Smooth muscle cell (in vitro differentiated cells): ENCODE measurements around the gene PRKCE. TPM values are rescaled to one million over a fixed set of nuclear protein-coding genes. Genes with fewer than 3 reads are reported as not detected.

ENCODE experiments used
- DNase-seq: peaks from one replicate; lab custom pipeline; 2025; ENCODE audit not compliant: unreplicated experiment; lab: John Stamatoyannopoulos, UW
- H2AFZ ChIP-seq: fragments of 200-600 bp; sonication (generic); 2 replicates; pipeline ENCODE4 v1.6.0; 2016; ENCODE audit warnings: antibody characterized with exemption, low read depth, mild to moderate bottlenecking
- H3F3A ChIP-seq: fragments of 200-600 bp; sonication (generic); 2 replicates; pipeline ENCODE4 v1.6.0; 2017; ENCODE audit warnings: antibody characterized with exemption, low read depth
- H3K27ac ChIP-seq: fragments of 200-600 bp; sonication (generic); 2 replicates; pipeline ENCODE4 v1.5.1; 2016; ENCODE audit warnings: low read depth, mild to moderate bottlenecking
- H3K27me3 ChIP-seq: fragments of 200-600 bp; sonication (generic); 2 replicates; pipeline ENCODE4 v1.6.1; 2016; ENCODE audit warnings: low read depth, mild to moderate bottlenecking
- H3K36me3 ChIP-seq: fragments of 200-600 bp; sonication (generic); 2 replicates; pipeline ENCODE4 v1.5.1; 2016; ENCODE audit warnings: low read depth
- H3K4me1 ChIP-seq: fragments of 200-600 bp; sonication (generic); 2 replicates; pipeline ENCODE4 v1.5.1; 2016; ENCODE audit warnings: low read depth
- H3K4me2 ChIP-seq: fragments of 200-600 bp; sonication (generic); 2 replicates; pipeline ENCODE4 v1.6.0; 2016; ENCODE audit warnings: mild to moderate bottlenecking
- H3K4me3 ChIP-seq: fragments of 200-600 bp; sonication (generic); 2 replicates; pipeline ENCODE4 v1.5.1; 2016; ENCODE audit warnings: mild to moderate bottlenecking
- H3K79me2 ChIP-seq: fragments of 200-600 bp; sonication (generic); 2 replicates; pipeline ENCODE4 v1.6.0; 2016; ENCODE audit warnings: low read depth, mild to moderate bottlenecking
- H3K9ac ChIP-seq: fragments of 200-600 bp; sonication (generic); 2 replicates; pipeline ENCODE4 v1.6.0; 2016; ENCODE audit warnings: low read depth
- H3K9me3 ChIP-seq: fragments of 200-600 bp; sonication (generic); replicated peaks from 2 replicates; pipeline ENCODE4 v1.5.1; 2016; ENCODE audit warnings: low read depth
- H4K20me1 ChIP-seq: fragments of 200-600 bp; sonication (generic); 2 replicates; pipeline ENCODE4 v1.6.0; 2016; ENCODE audit warnings: low read depth
- WGBS: methylation state at CpG from one replicate; pipeline ENCODE4 v1.1.7; 2016; ENCODE audit warnings: low lambda C conversion rate; 5-methylcytosine and 5-hydroxymethylcytosine counted together
- polyA plus RNA-seq: library from polyadenylated mRNA; unstranded; fragments of >200 nt; fragmentation: Nextera tagmentation; extraction: Ambion mirVana; gene quantifications from 2 replicates; pipeline ENCODE4 v1.2.1, GENCODE V29; 2016
- total RNA-seq: library from RNA; depleted of rRNA; stranded (reverse); fragments of >200 nt; gene quantifications from 2 replicates; pipeline ENCODE4 v1.2.3, GENCODE V29; 2014
- TF ChIP-seq, protein P1 (sequence below): fragments of 200-600 bp; sonication (generic); IDR thresholded peaks from 2 replicates; pipeline ENCODE4 v1.5.1; 2017; ENCODE audit warnings: borderline replicate concordance, mild to moderate bottlenecking, antibody characterized with exemption; ENCODE audit not compliant: insufficient read depth, poor library complexity, severe bottlenecking

PRKCE gene
- total and polyA plus RNA-seq, 2 experiments from 2014 or later, result 20.6 to 29.1 TPM

DNA sequence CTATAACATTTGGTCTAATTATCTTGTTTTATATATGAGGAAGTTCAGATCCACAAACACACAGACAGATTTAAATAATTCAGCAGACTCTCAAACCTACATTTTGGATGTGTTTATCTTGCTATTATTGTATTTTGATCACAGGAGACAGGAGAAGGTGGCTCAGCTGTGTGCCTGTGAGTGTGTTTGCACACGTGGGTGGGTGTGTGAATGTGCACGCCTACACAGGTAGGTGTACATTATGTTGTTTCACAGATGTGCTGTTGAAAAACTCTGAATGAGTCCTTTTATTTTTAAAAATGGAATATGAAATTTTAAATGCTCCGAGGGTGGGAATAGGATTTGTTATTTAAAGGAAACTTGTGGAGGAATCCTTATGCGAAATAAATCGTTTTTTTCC lies 183.4 kb downstream of the PRKCE start:
- H3K79me2 ChIP-seq, result peaks cover 26% of the 10 kb centered on the region
- WGBS, result 95% methylated on average over 5 of the region's 5 CpGs
- TF ChIP-seq, protein P1, sequence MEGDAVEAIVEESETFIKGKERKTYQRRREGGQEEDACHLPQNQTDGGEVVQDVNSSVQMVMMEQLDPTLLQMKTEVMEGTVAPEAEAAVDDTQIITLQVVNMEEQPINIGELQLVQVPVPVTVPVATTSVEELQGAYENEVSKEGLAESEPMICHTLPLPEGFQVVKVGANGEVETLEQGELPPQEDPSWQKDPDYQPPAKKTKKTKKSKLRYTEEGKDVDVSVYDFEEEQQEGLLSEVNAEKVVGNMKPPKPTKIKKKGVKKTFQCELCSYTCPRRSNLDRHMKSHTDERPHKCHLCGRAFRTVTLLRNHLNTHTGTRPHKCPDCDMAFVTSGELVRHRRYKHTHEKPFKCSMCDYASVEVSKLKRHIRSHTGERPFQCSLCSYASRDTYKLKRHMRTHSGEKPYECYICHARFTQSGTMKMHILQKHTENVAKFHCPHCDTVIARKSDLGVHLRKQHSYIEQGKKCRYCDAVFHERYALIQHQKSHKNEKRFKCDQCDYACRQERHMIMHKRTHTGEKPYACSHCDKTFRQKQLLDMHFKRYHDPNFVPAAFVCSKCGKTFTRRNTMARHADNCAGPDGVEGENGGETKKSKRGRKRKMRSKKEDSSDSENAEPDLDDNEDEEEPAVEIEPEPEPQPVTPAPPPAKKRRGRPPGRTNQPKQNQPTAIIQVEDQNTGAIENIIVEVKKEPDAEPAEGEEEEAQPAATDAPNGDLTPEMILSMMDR, result no peak
- no peaks in the 10 kb centered on the region for H3K27me3 ChIP-seq
- H3F3A ChIP-seq, result no peaks in the 10 kb centered on the region
- H2AFZ ChIP-seq, result no peak overlapping the region
- no peak overlapping the region for H3K27ac ChIP-seq
- no peak overlapping the region for H3K4me2 ChIP-seq
- H4K20me1 ChIP-seq, result peaks cover 68% of the 10 kb centered on the region
- H3K9me3 ChIP-seq, result peaks cover 3% of the 10 kb centered on the region
- peaks cover 6% of the 10 kb centered on the region for H3K36me3 ChIP-seq
- no peak overlapping the region for H3K9ac ChIP-seq
- DNase-seq, result no peak
- no peak overlapping the region for H3K4me3 ChIP-seq
- H3K4me1 ChIP-seq, result peaks cover 14% of the 10 kb centered on the region

DNA sequence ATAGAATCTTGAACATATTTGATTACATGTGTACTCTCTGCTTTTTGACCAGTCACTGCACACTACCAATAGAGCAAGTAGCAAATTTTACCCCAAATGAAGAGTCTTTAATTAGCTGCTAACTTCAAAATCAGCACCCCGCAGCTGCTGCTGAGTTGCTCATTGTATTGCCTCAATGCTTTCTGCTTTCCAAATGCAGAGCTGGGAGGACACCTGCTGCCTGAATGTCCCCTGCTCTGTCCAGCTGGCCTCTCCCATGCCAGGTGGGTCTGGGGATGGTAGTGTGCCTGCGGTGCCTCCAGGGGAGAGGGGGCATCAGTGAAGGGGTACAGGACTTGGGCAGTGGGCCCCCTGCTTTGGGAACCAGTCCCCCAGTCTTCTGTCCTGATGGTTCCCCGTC lies 184.8 kb downstream of the PRKCE start:
- DNase-seq, result no peak
- no peak overlapping the region for H3K9ac ChIP-seq
- WGBS, result 84% methylated on average over 3 of the region's 3 CpGs
- H4K20me1 ChIP-seq, result peaks cover 83% of the 10 kb centered on the region
- H3K79me2 ChIP-seq, result peaks cover 31% of the 10 kb centered on the region
- H2AFZ ChIP-seq, result no peak overlapping the region
- H3K4me1 ChIP-seq, result peaks cover 20% of the 10 kb centered on the region
- H3K27me3 ChIP-seq, result no peaks in the 10 kb centered on the region
- H3K9me3 ChIP-seq, result no peaks in the 10 kb centered on the region
- no peak overlapping the region for H3K4me2 ChIP-seq
- no peaks in the 10 kb centered on the region for H3F3A ChIP-seq
- no peak overlapping the region for H3K4me3 ChIP-seq
- H3K36me3 ChIP-seq, result no peaks in the 10 kb centered on the region
- H3K27ac ChIP-seq, result no peak overlapping the region
- TF ChIP-seq, protein P1, result no peak

DNA sequence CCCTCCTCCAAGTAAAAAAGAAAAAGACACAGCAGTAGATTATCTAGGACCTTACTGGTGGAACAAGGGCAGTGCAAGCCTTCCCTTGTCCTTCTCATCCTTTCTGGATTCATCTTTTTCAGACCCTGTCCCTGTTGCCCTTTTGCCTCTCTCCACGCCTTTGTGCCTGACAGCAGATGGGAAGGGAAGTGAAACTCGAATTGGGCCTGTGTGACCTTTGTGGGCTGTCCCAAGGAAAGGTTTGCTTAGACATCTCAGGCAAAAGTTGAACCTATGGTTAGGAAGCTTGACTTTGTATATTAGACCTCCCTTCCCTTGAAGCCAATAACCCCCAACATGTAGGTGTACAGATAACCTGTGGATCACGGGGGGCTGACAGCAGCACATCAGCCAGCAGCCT lies 185.3 kb downstream of the PRKCE start:
- no peaks in the 10 kb centered on the region for H3K27me3 ChIP-seq
- no peak overlapping the region for H3K9ac ChIP-seq
- H4K20me1 ChIP-seq, result peaks cover 87% of the 10 kb centered on the region
- H3K9me3 ChIP-seq, result no peaks in the 10 kb centered on the region
- H3K36me3 ChIP-seq, result no peaks in the 10 kb centered on the region
- no peak overlapping the region for H2AFZ ChIP-seq
- DNase-seq, result no peak
- peaks cover 34% of the 10 kb centered on the region for H3K79me2 ChIP-seq
- H3K4me3 ChIP-seq, result no peak overlapping the region
- TF ChIP-seq, protein P1, result no peak
- H3K4me1 ChIP-seq, result peaks cover 20% of the 10 kb centered on the region
- H3K4me2 ChIP-seq, result no peak overlapping the region
- no peak overlapping the region for H3K27ac ChIP-seq
- H3F3A ChIP-seq, result no peaks in the 10 kb centered on the region
- 93% methylated on average over 3 of the region's 3 CpGs for WGBS

DNA sequence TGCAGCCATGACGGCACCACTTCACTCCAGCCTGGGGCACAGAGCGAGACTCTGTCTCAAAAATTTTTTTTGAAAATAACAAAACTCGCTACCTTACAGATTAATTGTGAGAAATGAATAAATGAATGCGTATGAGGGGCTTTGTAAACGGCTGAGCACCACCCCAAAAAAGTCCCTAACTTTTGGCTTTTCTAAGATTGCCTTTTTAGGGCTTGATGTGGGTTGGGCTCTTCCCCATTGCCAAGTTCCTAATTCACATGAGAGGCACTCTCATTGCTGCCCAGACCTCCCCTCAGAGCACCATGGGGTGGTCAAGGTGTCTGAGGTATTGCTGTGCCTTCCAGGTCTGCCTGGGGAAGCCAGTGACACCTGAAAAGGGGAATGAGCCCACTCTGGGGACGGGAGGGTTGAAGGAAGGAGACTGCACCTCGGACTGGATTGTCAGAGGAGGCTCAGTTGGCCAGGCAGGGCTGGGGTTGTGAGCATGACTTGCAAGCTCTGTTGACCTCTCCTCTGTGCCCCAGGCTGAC lies 186.4 kb downstream of the PRKCE start:
- H3K27me3 ChIP-seq, result no peaks in the 10 kb centered on the region
- TF ChIP-seq, protein P1, result no peak
- no peaks in the 10 kb centered on the region for H3K9me3 ChIP-seq
- H4K20me1 ChIP-seq, result peaks cover 99% of the 10 kb centered on the region
- H3K36me3 ChIP-seq, result no peaks in the 10 kb centered on the region
- peaks cover 36% of the 10 kb centered on the region for H3K79me2 ChIP-seq
- 82% methylated on average over 7 of the region's 7 CpGs for whole genome bisulfite sequencing
- H3K4me2 ChIP-seq, result no peak overlapping the region
- H2AFZ ChIP-seq, result no peak overlapping the region
- H3F3A ChIP-seq, result no peaks in the 10 kb centered on the region
- no peak for DNase-seq
- H3K4me3 ChIP-seq, result no peak overlapping the region
- no peak overlapping the region for H3K27ac ChIP-seq
- no peak overlapping the region for H3K9ac ChIP-seq
- peaks cover 20% of the 10 kb centered on the region for H3K4me1 ChIP-seq
